Measurements from ENCODE around the gene GGA2. TPM values are rescaled to one million over a fixed set of nuclear protein-coding genes. Genes with fewer than 3 reads are reported as not detected.
"Not testable (repeated sequence)": the region's sequence is repeated elsewhere in the genome, so short reads cannot be mapped to it uniquely, and the experiment has no call there.

GGA2 gene
- total RNA-seq, 3 donors from 2014 or later, result 37.9 to 62.6 (median 47.6) TPM

DNA sequence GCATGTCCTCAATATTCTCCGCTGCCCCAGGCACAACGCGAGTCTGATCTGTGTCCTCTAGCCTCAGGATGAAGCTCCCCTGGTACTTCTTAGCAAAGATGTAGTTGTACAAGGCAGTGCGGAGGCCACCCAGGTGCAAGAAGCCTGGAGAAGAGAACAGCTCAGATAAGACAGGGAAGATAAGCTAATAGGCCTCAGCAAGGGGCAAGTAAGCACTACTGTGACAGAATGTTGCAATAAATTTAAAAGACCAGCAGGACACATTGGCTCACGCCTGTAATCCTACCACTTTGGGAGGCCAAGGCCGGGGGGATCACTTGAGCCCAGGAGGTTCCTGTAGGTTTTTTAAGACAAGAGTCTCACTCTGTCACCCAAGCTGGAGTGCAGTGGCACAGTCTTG is 41.9 kb upstream of the GGA2 start:
- TF ChIP-seq, protein P1, sequence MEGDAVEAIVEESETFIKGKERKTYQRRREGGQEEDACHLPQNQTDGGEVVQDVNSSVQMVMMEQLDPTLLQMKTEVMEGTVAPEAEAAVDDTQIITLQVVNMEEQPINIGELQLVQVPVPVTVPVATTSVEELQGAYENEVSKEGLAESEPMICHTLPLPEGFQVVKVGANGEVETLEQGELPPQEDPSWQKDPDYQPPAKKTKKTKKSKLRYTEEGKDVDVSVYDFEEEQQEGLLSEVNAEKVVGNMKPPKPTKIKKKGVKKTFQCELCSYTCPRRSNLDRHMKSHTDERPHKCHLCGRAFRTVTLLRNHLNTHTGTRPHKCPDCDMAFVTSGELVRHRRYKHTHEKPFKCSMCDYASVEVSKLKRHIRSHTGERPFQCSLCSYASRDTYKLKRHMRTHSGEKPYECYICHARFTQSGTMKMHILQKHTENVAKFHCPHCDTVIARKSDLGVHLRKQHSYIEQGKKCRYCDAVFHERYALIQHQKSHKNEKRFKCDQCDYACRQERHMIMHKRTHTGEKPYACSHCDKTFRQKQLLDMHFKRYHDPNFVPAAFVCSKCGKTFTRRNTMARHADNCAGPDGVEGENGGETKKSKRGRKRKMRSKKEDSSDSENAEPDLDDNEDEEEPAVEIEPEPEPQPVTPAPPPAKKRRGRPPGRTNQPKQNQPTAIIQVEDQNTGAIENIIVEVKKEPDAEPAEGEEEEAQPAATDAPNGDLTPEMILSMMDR (IDR thresholded peaks at IDR 0.05), result no peak
- DNase-seq (no peak), ATAC-seq (no peak)
- Histone ChIP-seq H3K4me3 (no peak overlapping the region), H3K36me3 (ENCODE audit: low read depth) (peaks cover 8% of the 10 kb centered on the region), H3K4me1 (ENCODE audit: low read depth) (peaks cover 6% of the 10 kb centered on the region), H3K9me3 (no peaks in the 10 kb centered on the region)
- intact Hi-C loops (cut with DNase I, micrococcal nuclease), result no loop called here

DNA sequence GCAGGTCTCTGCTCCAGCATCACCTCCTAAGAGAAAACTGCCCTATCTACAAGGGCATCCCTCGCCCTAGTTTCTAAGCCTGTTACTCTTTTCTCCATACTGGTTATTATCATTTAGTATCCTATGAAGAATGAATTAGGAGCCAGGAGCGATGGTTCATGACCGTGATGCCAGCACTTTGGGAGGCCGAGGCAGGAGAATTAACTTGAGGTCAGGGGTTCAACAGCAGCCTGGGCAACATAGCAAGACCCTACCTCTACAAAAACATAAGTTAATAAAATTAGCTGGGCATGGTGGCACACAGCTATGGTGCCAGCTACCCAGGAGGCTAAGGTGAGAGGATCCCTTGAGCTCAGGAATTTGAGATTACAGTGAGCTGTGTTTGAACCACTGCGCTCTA is 39.6 kb upstream of the GGA2 start:
- Histone ChIP-seq H3K9me3 (no peaks in the 10 kb centered on the region), H3K4me1 (ENCODE audit: low read depth) (no peaks in the 10 kb centered on the region), H3K4me3 (no peak overlapping the region), H3K36me3 (ENCODE audit: low read depth) (peaks cover 8% of the 10 kb centered on the region)
- intact Hi-C loops (cut with DNase I, micrococcal nuclease), result no loop called here
- ATAC-seq, result no peak
- DNase-seq, result no peak
- TF ChIP-seq, protein P1 (IDR thresholded peaks at IDR 0.05), result no peak

DNA sequence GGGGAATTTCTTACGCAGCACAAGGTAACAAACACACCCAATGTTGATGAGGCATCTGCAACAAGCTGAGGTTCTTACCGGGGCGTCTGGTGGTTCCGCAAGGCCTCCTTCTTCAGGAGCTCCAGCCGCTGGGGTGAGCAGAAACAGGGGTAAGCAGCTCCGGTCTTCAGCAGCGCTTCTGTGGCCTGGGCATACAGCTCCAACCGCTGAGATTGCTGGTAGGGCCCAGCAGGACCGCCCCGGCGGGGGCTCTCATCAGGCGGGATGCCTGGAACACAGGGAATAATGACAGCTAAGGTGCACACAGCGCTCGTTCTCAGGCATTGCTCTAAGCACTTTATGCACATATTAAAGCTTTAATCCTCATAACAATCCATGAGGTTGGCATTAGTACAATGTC is 34.1 kb upstream of the GGA2 start:
- intact Hi-C loops (cut with DNase I, micrococcal nuclease), result no loop called here

DNA sequence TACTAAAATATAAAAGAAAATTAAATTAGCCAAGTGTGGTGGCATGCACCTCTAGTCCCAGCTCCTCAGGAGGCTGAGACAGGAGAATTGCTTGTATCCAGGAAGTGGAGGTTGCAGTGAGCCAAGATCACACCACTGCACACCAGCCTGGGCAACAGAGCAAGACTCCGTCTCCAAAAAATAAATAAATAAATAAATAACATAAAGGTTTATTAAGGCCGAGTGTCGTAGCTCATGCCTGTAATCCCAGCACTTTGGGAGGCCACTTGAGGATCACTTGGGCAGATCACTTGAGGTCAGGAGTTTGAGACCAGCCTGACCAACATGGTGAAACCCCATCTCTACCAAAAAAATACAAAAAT is 30.5 kb upstream of the GGA2 start:
- H3K9me3 ChIP-seq; H3K36me3 ChIP-seq (ENCODE audit: low read depth); ATAC-seq; H3K4me3 ChIP-seq; H3K4me1 ChIP-seq (ENCODE audit: low read depth); DNase-seq; intact Hi-C loops (cut with DNase I, micrococcal nuclease): not testable (repeated sequence)

More for the DNA sequence above, 34.1 kb upstream of the GGA2 start:
- Histone ChIP-seq H3K4me1 (ENCODE audit: low read depth) (no peaks in the 10 kb centered on the region), H3K9me3 (no peaks in the 10 kb centered on the region), H3K4me3 (no peak overlapping the region), H3K36me3 (ENCODE audit: low read depth) (peaks cover 5% of the 10 kb centered on the region)
- ATAC-seq (no peak), DNase-seq (no peak)
- TF ChIP-seq, protein P1 (IDR thresholded peaks at IDR 0.05), result no peak

DNA sequence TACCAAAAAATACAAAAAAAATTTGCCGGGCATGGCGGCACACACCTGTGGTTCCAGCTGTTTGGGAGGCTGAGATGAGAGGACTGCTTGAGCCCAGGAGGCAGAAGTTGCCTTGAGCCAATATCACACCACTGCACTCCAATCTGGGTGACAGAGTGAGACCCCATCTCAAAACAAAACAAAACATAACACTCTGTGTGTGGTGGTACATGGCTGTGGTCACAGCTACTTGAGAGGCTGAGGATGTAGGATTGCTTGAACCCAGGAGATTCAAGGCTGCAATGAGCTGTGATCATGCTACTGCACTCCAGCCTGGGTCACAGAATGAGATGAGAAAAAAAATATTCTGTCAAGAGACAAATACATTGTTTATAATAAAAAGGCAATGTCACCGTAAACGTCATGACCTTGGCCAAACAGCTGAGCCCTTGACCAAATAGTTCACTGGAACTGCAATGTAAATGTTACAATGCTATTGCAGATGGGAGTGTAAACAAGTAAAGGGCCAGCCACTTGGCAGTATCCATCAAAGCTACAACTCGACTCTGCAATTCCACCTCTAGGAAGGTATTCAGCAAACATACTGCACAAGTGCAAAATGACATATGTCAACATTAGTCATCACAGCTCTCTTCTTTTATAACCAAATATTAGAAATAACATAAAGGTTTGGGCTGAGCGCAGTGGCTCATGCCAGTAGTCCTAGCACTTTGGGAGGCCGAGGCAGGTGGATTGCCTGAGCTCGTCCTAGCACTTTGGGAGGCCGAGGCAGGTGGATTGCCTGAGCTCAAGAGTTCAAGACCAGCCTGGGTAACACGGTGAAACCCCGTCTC is 29.9 kb upstream of the GGA2 start:
- ATAC-seq (peak; percentile 16), DNase-seq (no peak)
- no peaks in the 10 kb centered on the region for H3K4me1 ChIP-seq (ENCODE audit: low read depth)
- H3K4me3 ChIP-seq, result no peak overlapping the region
- intact Hi-C loops (cut with DNase I, micrococcal nuclease), result no loop called here
- H3K36me3 ChIP-seq (ENCODE audit: low read depth), result peaks cover 3% of the 10 kb centered on the region
- TF ChIP-seq, protein P1 (IDR thresholded peaks at IDR 0.05), result no peak
- no peaks in the 10 kb centered on the region for H3K9me3 ChIP-seq

DNA sequence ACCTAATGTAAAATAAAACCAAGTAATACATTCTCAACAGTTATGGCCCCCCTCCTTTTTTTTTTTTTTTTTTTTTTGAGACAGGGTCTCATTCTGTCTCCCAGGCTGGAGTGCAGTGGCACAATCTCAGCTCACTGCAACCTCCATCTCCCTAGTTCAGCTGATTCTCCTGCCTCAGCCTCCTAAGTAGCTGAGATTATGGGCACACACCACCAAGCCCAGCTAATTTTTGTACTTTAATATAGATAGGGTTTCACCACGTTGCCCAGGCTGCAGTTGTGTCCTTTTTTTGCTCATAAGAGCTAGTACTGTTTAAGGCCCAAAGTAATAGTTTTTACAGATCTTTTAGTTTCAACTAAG is 28.6 kb upstream of the GGA2 start:
- TF ChIP-seq, protein P1 (IDR thresholded peaks at IDR 0.05), result no peak
- no peaks in the 10 kb centered on the region for H3K4me1 ChIP-seq (ENCODE audit: low read depth)
- ATAC-seq, result no peak
- H3K36me3 ChIP-seq (ENCODE audit: low read depth), result peaks cover 9% of the 10 kb centered on the region
- intact Hi-C loops (cut with DNase I, micrococcal nuclease), result no loop called here
- H3K9me3 ChIP-seq, result no peaks in the 10 kb centered on the region
- H3K4me3 ChIP-seq, result no peak overlapping the region
- no peak for DNase-seq

Measured in mucosa of descending colon (tissue), 3 donors.